Measurements from ENCODE around the gene RASL10A.
A peak's percentile ranks its signal among the peaks of the same experiment; 100 is the strongest.

Gene RASL10A

DNA sequence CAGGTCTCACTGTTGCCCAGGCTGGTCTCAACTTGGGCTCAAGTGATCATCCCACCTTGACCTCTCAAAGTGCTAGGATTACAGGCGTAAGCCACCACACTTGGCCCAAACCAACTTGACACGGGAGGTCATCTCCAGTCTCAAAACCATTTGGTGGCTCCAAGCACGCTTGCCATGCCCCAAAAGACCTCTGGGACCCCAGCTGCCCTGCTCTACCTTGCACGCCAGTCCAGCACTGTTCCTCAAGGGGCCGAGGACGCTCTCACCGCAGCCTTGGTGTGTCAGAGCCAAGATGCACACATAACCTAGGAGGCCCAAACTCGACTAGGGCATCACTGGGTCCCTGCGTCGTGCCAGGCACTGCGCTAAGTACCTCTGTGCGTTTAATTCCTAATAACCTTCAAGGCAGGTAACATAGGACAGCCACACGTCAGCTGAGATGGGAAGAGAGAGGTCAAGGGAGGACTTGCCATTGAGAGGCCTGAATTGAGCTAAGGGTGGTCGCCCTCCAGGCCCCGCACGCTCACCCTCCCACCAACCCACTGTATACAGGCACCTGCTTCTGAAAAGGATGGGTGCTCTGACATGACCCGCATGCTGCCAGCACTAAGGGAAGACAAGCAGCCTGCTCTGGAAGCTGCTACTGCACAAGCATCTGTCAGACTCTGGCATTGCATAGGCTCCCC lies 13.6 kb downstream of the RASL10A start:
- no peak for DNase-seq

DNA sequence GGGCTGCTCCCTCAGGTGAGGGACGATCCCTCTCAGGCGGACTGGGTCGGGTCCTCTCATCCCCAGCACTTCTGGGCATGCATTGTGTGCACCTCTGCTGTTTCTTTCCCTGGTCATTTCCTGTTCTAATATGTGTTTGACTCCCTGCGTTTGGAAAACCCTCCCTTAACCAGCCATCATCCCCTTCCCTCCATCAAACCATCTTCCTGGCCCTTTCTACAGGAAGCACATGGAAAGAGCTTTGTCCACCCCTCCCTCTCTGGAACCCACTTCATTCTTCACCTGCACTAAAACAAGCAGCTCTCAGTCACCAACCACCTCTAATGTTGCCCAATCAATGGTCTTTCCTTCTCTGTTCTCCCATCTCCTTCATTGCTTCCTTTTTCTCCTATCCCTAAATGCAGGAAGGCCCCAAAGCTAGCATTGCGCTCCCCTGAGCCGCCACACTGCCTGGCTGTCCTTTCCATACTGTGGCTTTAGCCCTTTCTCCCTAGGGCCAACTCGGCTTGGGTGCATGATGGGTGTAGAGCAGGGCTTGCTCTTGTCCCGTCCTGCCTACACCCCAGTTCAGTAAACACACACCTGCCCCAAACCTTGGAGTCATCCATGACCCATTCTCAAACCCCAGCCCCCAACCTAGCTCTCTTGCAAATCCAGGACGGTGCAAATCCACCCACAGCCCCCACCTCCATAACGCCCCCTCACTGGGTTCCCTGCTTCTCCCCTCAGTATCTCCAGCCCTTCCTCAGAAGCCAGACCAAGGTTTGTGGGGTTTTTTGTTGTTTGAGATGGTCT lies 14.5 kb downstream of the RASL10A start:
- no peak for DNase-seq

- DNase-seq, result no peak
These were observed 15.1 kb downstream of the RASL10A start for GRCh38 chr22:29300467-29300806.

DNA sequence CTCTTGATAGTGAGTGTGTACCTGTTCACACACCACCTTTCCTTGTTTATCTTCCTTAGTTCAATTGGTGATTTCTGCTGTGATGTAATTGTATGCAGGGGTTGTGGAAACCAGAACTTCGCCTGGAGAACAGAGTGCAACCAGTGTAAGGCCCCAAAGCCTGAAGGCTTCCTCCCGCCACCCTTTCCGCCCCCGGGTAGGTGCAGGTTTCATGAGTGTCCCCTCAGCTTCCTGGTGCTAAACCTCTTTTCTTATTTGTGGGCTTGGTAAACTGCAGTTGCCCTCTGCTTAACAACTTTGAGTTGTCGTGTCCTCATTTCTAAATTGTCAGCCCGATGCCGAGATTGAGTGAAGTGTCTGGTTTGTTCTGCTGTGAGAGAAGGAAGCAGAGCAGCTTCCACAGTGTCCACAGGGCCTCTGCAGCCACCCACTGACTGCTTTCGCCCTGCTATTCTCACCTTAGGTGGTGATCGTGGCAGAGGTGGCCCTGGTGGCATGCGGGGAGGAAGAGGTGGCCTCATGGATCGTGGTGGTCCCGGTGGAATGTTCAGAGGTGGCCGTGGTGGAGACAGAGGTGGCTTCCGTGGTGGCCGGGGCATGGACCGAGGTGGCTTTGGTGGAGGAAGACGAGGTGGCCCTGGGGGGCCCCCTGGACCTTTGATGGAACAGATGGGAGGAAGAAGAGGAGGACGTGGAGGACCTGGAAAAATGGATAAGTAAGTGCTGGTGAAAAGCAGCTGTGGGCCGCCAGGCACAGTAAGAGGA lies 16.2 kb downstream of the RASL10A start:
- no peak for DNase-seq

GRCh38 chr22:29298641-29299040 lies 16.9 kb downstream of the RASL10A start:
- DNase-seq, result no peak

DNA sequence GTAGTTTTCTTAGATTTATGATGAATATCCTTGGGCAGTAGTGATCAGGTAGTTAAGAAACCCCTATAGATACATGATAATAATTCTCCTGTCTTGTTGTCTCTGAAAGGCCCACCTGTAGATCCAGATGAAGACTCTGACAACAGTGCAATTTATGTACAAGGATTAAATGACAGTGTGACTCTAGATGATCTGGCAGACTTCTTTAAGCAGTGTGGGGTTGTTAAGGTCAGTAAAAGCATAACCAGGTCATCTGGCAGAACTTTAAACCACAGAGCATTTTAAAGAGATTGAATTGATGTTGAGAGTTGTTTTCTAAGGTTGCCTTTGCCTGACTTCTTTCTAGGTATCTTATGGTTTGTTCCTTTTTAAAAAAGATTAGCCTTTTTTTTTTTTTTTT lies 23.1 kb downstream of the RASL10A start:
- DNase-seq, result no peak

DNA sequence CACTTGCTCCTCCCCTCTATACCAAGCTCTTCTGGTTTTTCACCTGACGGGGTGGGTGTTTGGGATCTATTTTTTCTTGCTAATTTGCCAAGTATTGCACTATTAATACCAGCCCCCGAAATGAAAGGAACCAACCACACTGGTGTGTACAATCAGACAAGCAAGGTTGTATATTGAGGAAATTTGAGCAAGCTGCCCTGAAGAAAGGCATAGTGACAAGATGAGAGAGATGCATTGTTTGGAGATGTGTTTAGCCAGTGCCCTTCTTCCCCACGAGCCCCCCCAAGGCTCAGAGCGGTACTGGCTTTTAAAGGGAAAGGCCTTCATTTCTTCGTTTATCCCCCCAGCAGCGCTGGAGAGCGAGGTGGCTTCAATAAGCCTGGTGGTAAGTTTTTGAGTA lies 24.3 kb downstream of the RASL10A start:
- no peak for DNase-seq

DNA sequence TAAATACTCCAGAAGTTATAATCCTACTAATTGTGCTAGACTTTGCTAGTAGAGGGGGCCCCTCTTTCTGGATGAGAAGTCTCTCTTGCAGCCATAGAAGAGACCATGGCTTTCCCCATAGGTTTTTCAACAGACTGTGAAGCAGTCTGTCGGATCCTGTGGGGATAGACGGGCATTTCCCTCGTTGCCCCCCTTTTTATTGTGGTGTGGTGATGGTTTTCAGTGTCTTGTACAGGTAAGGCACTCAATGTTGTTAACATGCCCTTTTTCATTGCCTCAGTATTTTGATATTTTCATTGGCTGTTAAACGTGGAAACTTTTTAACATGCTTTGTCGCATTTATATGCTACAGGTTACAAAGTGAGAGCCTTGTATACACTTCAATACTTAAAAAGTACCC lies 25.4 kb downstream of the RASL10A start:
- no peak for DNase-seq

DNA sequence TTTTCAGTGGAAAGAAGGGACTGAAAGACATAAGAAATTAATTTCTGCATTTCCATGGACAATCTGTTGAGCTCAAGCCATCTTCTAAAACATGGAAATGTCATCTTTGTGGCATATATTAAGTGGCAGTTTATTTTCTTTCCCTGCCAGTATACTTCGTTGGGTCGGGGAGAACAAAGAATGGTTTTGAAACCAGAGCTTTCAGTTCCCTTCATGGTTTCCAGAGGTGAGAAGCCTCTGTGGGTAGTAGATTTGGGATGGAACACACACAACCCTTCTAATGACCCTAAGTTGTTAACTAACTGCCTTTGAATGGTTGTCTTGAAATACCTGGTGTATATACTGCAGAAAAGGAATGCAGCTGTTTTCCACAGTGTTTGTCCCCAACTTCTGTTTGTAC lies 26.7 kb downstream of the RASL10A start:
- no peak for DNase-seq

DNA sequence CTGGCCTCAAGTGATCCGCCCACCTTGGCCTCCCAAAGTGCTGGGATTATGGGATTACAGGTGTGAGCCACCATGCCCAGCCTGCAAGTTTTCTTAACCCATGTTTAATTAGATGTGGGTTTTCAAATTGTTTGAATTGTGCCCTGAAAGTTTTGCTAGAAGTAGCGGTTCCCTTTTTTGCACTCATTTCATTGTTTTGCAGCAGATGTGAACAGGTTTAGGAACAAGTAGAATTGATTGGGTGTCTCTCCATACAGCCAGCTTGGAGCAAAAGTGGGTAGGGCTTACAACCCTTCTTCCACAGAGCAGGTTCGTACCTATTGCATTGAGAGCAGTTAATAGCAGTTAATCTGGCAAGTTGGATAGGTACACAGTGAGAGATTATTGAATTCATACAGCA lies 31.3 kb downstream of the RASL10A start:
- DNase-seq, result no peak

- DNase-seq, result no peak
These were observed 37.6 kb downstream of the RASL10A start for GRCh38 chr22:29277927-29278326.

- no peak for DNase-seq
These were observed 39.5 kb downstream of the RASL10A start for GRCh38 chr22:29275819-29276565.

DNA sequence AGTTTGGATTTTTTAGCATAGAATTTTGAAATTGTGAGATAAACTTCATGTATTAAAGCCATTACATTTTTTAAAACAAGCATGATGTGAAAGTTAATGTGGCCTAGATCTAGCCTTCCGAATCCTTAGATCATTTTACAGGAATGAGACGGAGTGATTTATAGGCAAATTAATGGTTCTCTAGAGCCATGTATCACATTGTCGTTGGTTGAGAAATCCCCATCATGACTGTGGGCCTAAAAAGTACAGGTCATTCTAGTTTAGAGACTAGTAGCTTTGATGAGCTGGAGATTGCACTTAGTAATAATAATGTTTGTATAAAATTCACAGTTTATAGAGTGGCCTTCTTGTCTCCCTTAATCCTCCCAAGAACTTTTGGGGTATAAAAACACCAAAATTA lies 40.3 kb downstream of the RASL10A start:
- no peak for DNase-seq

- DNase-seq, result no peak
These were observed 42.9 kb downstream of the RASL10A start for GRCh38 chr22:29272624-29273023.

- no peak for DNase-seq
These were observed 44.8 kb downstream of the RASL10A start for GRCh38 chr22:29270475-29271271.

DNA sequence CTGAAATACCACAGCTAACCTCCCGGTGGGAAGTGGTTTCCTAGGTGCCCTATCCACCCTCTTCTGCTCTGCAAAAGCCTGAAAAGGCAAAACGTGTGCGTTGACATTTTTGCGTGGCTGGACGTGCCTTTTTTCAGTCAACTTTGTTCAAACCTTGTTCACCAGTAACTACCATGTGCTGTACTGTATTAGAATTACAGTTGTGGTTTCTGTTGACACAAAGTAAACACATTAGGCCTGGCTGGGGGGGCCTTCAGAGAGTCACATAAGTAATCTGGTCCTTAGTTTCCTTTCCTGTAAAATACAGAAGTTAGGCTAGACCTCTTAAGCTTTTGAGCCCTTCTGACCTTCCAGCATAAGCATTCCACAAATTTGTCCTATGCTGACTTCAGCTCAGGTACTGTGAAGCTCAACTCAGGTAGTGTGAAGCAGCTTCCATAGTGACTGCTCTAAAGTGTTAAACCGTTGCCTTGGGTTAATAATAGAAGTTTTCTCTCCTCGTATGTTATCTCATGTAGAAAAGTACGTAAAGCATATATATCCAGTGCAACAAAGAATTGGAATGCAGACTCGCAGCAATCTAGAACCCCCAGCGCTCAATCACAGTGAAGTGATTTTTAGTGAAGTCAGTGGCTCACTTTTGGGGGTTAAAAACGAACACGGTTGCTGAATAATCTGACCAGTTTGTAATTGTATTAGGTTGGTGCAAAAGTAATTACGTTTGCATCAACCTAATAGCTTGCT lies 45.6 kb downstream of the RASL10A start:
- DNase-seq, result no peak

- peak; percentile 3 for DNase-seq
These were observed 46.3 kb downstream of the RASL10A start for GRCh38 chr22:29269230-29269604.

DNA sequence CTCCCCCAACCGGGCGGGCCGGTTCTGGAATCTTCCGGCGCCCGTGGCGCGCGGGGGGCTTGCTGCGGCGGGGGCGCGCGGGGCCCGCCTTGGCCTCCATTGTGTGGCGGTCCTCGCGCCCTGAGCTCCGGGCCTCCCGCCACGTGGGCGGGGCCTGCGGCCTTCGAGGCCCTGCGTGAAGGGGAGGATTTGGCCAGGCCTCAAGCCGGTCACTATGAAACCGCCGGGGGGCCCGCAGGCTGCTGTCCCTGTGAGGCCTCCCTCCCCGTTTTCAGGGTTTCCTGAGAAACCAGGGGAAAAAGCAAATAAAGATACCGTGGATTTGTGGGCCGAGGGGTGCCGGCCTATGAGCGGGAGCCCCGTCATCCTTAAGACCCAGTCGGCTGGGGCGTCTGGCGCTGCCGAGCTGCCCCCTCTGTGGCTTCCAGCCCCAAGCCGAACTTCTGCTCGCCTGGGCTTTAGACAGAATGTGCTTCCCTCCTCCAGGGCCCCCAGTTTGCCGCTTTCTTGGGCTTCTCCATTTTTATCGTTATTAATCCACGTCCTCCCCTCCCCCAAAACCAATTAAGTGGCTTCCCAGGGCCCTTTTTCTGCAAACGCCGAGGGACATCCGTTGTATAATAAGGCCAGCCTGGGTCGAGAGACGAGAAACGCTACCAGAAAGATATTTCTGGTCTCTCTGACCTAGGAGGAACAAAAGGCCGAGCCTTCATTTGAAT lies 46.8 kb downstream of the RASL10A start:
- DNase-seq, result no peak

DNA sequence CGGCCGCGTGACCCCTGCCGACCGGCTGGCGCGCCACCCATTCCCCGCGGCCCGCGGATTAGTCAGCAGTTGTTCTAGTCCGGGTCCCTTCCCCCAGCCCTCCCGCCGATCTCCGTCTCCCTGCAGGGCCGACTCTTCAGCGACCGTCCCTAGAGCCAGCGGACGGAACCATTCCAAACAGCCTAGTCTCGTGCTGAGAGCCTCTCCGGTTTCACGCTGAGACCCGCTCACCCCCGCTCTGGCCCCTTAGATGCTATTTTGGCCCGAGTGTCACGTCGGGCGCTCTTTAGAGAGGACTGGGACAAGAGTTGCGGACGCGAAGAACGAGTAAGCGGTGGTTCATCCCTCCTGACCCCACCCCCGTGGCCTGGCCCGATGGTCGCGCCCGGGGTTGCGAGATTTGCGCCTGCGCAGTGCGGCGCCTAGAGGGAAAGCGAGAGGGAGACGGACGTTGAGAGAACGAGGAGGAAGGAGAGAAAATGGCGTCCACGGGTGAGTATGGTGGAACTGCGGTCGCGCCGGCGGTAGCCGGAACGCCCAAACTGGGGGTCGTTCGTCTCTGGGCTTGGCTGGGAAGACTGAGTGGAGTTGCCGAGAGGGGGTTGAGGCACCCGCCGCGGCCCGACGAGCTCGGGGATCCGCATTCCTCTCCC lies 47.5 kb downstream of the RASL10A start, which contains the start of the genes EWSR1 and RHBDD3:
Gene EWSR1 (plus strand): TSS at position 411 of the 653 bp plus-strand sequence. CDS start 69 bp downstream, at position 480.
Gene RHBDD3 (minus strand): TSS at position 124 of the 653 bp plus-strand sequence. CDS start 2,355 bp downstream, outside the sequence.
- peak; percentile 77 for DNase-seq

DNA sequence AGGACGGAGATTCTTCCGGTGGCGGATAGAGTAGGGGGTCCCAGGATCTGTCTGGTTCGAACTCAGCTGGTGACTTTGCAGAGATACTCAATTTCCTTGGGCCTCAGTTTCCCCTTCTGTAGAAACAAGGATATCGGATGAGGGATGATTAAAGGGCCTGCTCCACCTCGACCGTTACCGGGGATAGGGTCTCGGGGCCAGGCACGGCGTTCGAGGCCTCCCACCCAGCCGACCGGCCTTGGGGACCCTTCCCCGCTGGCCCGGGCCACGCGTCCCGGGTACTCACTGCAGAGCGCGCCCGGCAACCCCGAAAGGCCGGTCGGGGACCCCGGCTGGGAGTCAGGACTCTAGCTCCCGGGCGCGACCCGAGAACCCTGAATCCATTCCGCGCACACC lies 48.0 kb downstream of the RASL10A start:
- no peak for DNase-seq
